Left colon (tissue), 2 donors: ENCODE measurements around the gene PLA2G4D. TPM values are rescaled to one million over a fixed set of nuclear protein-coding genes. Genes with fewer than 3 reads are reported as not detected.

Experiments used
- ATAC-seq: fragments of 200-7000 bp; cut with Tn5 transposase; one replicate; pipeline ENCODE4 v1.9.1; 2020; ENCODE audit warnings: mild to moderate bottlenecking, moderate library complexity
- DNase-seq, 2 donors: peaks; one replicate each; pipeline ENCODE4 v3.0.0-alpha.2; 2020
- intact Hi-C, 2 donors: fragments of 100-400 bp; cut with DNase I in 1 of 2; cut with micrococcal nuclease in 1 of 2; formaldehyde crosslinking; loops; one replicate each; pipeline versions ENCODE4 v1.11.2 to v1.14.0; 2022; cut with DNase I, micrococcal nuclease
- total RNA-seq, 2 donors: library from RNA; stranded (reverse); fragmentation: NEBNext Ultra II Directional; extraction: Animal tissue kit (Norgen Biotek cat#: 25700); gene quantifications; one replicate each; pipeline ENCODE4 v1.2.1, GENCODE V29; 2021
- donor health status: DM: no; HTN: no; CAD: no.
- donor health status: DM: yes; HTN: yes; CAD: no.

Gene PLA2G4D
- total RNA-seq, 2 donors from 2014 or later = 0.18 to 0.31 TPM

GRCh38 chr15:42130246-42130986 lies 36.1 kb upstream of the PLA2G4D start:
- intact Hi-C loops = loop anchor here in 1 of 2 donors (10.0 kb wide), 1 partner anchor 146 kb away; no protein-coding TSS in a partner anchor
- no peak for DNase-seq

GRCh38 chr15:42129364-42129763 lies 35.0 kb upstream of the PLA2G4D start:
- ATAC-seq (no peak), DNase-seq (no peak)
- intact Hi-C loops = no loop called here

More at GRCh38 chr15:42130246-42130986, 36.1 kb upstream of the PLA2G4D start:
- no peak for ATAC-seq

DNA sequence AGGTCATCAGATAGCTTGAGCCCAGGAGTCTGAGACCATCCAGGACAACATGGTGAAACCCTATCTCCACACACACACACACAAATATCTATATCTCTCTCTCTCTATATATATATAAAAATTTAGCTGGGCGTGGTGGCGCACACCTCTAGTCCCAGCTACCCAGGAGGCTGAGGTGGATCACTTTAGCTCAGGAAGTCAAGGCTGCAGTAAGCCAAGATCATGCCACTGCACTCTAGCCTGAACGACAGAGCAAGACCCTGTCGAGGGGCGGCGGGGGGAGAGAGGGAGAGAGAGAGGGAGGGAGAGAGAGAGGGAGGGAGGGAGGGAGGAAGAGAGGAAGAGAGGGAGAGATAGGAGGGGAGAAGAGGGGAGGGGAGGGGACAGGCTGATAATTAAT lies 34.1 kb upstream of the PLA2G4D start:
- ATAC-seq = no peak
- intact Hi-C loops = no loop called here
- DNase-seq = no peak

DNA sequence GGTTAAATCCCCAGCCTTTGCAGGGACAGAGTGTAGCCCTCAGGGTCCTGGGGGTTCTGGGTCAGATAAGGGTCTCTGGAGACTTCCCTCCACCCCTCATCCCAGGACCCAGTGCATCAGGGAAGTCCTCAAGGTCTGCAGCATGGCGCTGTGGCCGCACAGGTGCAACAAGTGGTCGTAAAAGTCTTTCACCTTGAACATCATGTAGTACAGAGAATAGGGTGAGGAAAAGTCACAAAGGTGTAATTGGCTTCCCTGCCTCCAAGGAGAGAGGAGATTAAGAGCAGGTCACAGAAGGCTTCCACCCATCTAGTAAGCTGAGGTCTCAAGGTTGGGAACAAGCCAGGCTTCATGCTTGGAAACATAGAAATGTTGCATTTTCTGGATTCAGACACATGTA lies 29.2 kb upstream of the PLA2G4D start:
- ATAC-seq (no peak), DNase-seq (no peak)
- intact Hi-C loops = no loop called here

GRCh38 chr15:42121682-42122081 lies 27.3 kb upstream of the PLA2G4D start:
- intact Hi-C loops = no loop called here
- peak; percentile 76 for ATAC-seq
- DNase-seq = peak; percentile 45 to 66

GRCh38 chr15:42121021-42121420 lies 26.7 kb upstream of the PLA2G4D start:
- intact Hi-C loops = no loop called here
- ATAC-seq (no peak), DNase-seq (no peak)

DNA sequence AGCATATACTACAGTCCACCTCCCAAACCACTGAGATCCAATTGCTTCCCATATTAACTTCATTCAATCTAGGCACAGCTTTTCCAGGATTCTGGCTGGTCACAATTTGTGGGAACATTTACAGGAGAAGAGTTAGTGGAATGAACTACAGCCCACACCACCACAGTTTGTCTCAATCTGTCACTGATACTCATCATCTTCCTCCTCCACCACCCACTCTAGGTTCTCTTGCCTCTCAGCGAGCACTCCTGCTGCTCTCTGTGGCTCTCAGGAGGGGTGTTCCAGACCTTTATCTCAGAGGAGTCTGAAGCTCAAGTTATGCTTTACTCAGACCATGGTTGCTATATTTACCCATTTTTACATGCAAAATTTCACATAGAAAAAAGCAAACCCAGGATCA lies 25.9 kb upstream of the PLA2G4D start:
- DNase-seq (no peak), ATAC-seq (no peak)
- intact Hi-C loops = no loop called here

- ATAC-seq (peak; percentile 49), DNase-seq (no peak)
- intact Hi-C loops = no loop called here
Measured at GRCh38 chr15:42119446-42119760, 25.0 kb upstream of the PLA2G4D start.

DNA sequence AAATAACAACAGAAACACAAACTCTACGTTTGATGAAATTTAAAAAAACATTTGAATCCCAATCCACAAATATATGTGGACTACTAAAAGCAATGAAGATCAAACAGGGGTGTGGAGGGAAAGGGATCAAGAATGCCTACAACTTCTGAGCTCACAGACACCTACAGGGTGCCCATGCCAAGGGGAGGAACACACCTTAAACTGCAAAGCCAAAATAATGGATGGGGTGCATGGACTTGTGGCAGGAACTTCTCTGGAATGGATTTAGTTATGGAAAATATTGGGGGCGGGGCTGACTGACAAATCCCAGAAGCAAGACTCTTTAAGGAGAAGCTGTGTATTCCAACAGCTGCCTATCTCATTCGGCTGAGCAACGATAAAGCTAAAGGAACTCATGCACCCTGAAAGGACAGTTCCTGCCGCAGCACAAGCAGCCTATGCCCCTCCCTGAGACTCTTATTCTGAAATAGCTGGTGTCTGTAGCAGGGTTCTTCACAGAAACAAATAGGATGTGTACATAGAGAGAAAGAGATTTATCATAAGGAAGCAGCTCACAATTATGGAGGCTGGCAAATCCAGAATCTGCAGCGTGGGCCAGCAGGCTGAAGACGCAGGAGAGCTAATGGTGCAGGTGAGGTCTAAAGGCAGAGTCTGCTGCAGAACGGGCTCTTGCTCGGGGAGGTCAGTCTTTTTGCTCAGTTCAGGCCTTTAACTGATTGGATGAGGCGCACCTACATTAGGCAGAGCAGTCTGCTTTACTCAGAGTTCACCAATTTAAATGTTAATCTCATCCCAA lies 24.5 kb upstream of the PLA2G4D start:
- ATAC-seq (peak; percentile 88), DNase-seq (peak; percentile 41 to 76)
- intact Hi-C loops = no loop called here

GRCh38 chr15:42111924-42112323 lies 17.6 kb upstream of the PLA2G4D start:
- no peak for DNase-seq
- intact Hi-C loops = no loop called here

GRCh38 chr15:42110367-42110766 lies 16.0 kb upstream of the PLA2G4D start:
- ATAC-seq (no peak), DNase-seq (no peak)
- intact Hi-C loops = no loop called here

More at GRCh38 chr15:42111924-42112323, 17.6 kb upstream of the PLA2G4D start:
- ATAC-seq = no peak

DNA sequence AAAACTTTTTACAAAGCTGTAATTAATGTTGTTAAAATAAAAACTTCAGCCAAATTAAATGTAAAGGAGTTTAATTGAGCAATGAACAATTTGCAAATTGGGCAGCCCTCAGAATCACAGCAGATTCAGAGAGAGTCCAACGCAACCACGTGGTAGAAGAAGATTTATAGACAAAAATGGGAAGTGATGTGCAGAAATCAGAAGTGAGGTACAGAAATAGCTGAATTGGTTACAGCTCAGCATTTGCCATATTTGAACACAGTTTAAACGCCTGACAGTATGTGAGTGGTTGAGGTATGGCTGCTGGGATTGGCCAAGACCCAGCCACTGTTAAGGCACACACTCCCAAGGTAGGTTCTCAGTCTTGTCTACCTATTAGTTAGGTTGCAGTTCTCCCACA lies 14.4 kb upstream of the PLA2G4D start:
- DNase-seq (no peak), ATAC-seq (no peak)
- intact Hi-C loops = no loop called here

DNA sequence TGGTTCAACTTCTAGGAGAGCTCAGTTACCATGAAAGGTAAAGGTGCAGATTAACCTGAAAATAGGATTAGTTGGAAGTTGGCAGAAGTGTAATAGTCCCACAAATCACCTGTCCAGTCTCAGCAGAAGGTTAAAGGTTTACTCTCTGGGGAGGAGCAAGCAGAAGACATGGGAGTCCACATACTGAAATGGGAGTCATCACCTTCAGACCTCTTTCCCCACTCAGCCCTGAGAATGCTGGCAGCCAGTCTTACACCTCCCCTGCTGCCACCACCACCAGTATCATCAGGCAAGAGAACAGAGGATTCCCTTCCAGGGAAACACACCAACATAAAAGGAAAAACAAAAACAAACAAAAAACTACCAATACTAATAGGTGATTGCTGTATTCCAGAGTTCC lies 13.8 kb upstream of the PLA2G4D start:
- ATAC-seq (peak; percentile 26), DNase-seq (peak in 1 of 2 donors; percentile 21)
- intact Hi-C loops = no loop called here

DNA sequence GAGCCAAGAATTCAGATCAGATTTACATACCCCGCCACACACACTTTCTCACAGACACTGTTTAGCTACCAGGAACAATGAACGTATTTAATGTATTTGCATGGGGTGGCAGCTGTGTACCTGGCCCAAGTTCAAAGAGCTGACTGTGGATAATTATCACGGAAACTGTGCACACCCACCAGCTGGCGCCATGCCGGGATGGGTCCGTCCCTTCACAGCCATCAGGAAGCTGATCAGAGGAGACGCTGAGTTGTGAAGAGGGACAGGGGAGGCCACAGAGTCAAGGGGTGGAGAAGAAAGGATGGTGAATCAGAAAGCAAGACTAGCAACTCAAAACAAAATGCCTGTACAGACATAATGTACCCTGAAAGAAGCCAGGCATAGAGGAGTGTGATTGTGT lies 13.1 kb upstream of the PLA2G4D start:
- ATAC-seq (peak; percentile 93), DNase-seq (peak; percentile 93 to 94)

GRCh38 chr15:42106288-42106687 lies 11.9 kb upstream of the PLA2G4D start:
- peak; percentile 30 for ATAC-seq
- intact Hi-C loops = no loop called here
- DNase-seq = peak in 1 of 2 donors; percentile 23

More for the DNA sequence above, 13.1 kb upstream of the PLA2G4D start:
- intact Hi-C loops = no loop called here

- no peak for ATAC-seq
- intact Hi-C loops = no loop called here
- peak in 1 of 2 donors; percentile 15 for DNase-seq
Measured at GRCh38 chr15:42104095-42104891, 9.9 kb upstream of the PLA2G4D start.

DNA sequence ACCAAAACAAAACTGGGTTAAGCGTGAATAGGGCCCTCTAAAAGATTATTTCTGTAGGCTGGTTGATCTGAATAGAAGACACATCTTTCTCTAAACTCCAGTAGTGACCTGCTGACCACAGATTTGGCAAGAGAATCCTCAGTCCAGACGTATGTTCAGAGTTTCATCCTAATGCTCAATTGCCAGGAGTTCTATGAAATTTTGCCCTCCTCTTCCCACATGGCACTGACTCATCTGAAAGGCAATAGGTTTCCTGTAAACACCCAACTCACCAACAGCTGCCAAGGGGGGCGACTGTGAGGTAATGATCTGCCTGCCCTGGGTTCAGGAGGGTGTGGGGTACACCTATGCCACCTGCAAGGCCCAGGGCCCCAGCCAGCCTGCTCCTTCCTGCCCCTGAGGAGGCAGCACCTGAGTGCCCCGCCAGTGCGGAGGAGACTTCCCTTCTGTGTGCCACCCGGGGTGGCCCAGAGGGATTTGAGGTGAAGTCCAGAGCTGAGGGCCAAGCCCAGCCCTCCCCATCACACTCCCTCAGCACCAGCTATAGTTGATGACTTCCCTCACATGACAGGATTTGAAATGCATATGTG lies 8.4 kb upstream of the PLA2G4D start:
- peak in 1 of 2 donors; percentile 22 for DNase-seq
- no peak for ATAC-seq
- intact Hi-C loops = no loop called here

- intact Hi-C loops = no loop called here
- DNase-seq (no peak), ATAC-seq (no peak)
Measured at GRCh38 chr15:42101861-42102260, 7.5 kb upstream of the PLA2G4D start.
